Activated naive CD4-positive, alpha-beta T cell treated with anti-CD3 and anti-CD28 coated beads, Interleukin-2, amount 10 ng/mL, durations not matched to agents 5 hours and 36 hours (primary cell): ENCODE data around the gene NDFIP2. TPM values are rescaled to one million over a fixed set of nuclear protein-coding genes. Genes with fewer than 3 reads are reported as not detected.

Source experiments
- total RNA-seq, 2 experiments: library from RNA; stranded (reverse); gene quantifications; one replicate each; pipeline ENCODE4 v1.2.3, GENCODE V29; 2021

Gene NDFIP2
- 10 to 100 TPM; 20.3 to 21.2 TPM for total RNA-seq

GRCh38 chr13:79480954-79481684 lies at the start of gene NDFIP2:
NDFIP2 (plus strand) TSS chr13:79481155; CDS start chr13:79481204, 49 bp downstream.

Other genes with a start within 250 kb of the NDFIP2 start
- gene RBM26, start 74.9 kb upstream of the NDFIP2 start, total RNA-seq, result 10 to 100 TPM; 55.6 to 56.1 TPM